ENCODE data around the gene CEMIP. TPM values are rescaled to one million over a fixed set of nuclear protein-coding genes. Genes with fewer than 3 reads are reported as not detected.

Gene CEMIP
- total and polyA plus RNA-seq, 2 of the 8 experiments (the other 6 are each of a cell fraction or from before 2014, with no cell fraction given) = 0.11 to 0.60 TPM

- FAIRE-seq (no peak), DNase-seq (ENCODE audit: low read depth in 1 of 2, low spot score in 2 of 2) (no peak)
- H2BK15ac ChIP-seq (ENCODE audit: low read length) = no peak overlapping the region
- POLR2A ChIA-PET (ENCODE audit: partially characterized antibody) = interaction anchor here (1.9 to 2.9 kb wide), 3 partner anchors 12 to 24 kb away, joined by 6 to 8 read pairs (median 7); no protein-coding TSS in a partner anchor
- H3K36me3 ChIP-seq (ENCODE audit: control insufficient read depth in 2 of 4, insufficient read depth in 4 of 4, low read length in 3 of 4) = no peaks in the 10 kb centered on the region; a peak in 1 of 8 replicates
- peak overlapping the region; percentile 62 for H3K18ac ChIP-seq (ENCODE audit: extremely low read depth, low read length)
- H4K8ac ChIP-seq (ENCODE audit: extremely low read depth, insufficient read depth, low read length) = peak overlapping the region; percentile 88; the same call in 1 of the 2 replicates
- peak overlapping the region; percentile 58 to 82 (median 73) for H3K9ac ChIP-seq (replicated peaks in 1 of 4; ENCODE audit: extremely low read depth in 1 of 4, low read depth in 3 of 4, low read length in 3 of 4)
- H4K5ac ChIP-seq (ENCODE audit: insufficient read length, low read depth, low read length) = no peak overlapping the region
- H3K79me2 ChIP-seq (ENCODE audit: control insufficient read depth in 1 of 2, insufficient read depth in 2 of 2, low read length in 2 of 2) = no peaks in the 10 kb centered on the region
- no peak overlapping the region for H2BK120ac ChIP-seq (replicated peaks; ENCODE audit: low read depth, low read length)
- no peak overlapping the region for H3K14ac ChIP-seq (ENCODE audit: insufficient read length)
- H3K27me3 ChIP-seq (replicated peaks in 1 of 4; ENCODE audit: control insufficient read depth in 3 of 4, extremely low read depth in 1 of 4, insufficient read depth in 3 of 4, low read length in 3 of 4) = peaks cover 0 to 12% (median 9%) of the 10 kb centered on the region in 4 experiments; a peak in 5 of 7 replicates
- peaks cover 2% of the 10 kb centered on the region; the same call in 1 of the 2 replicates for H3K79me1 ChIP-seq (ENCODE audit: low read depth, low read length)
- H3K23ac ChIP-seq (ENCODE audit: insufficient read length) = no peak overlapping the region
- H3K56ac ChIP-seq (replicated peaks; ENCODE audit: insufficient read length, low read depth, low read length) = no peak overlapping the region
- no peak overlapping the region for H2AK5ac ChIP-seq (ENCODE audit: low read depth, low read length)
- peaks cover 17% of the 10 kb centered on the region; the same call in 1 of the 2 replicates for H3K23me2 ChIP-seq (ENCODE audit: low read depth, low read length)
- peak overlapping the region; percentile 8 for H3K4ac ChIP-seq (replicated peaks; ENCODE audit: insufficient read length, low read depth, low read length)
- peaks cover 2 to 8% of the 10 kb centered on the region in 2 experiments for H4K20me1 ChIP-seq (replicated peaks in 1 of 2; ENCODE audit: control insufficient read depth in 1 of 2, insufficient read depth in 2 of 2, low read length in 2 of 2)
- CTCF ChIA-PET (ENCODE audit: partially characterized antibody) = interaction anchor here (0.6 kb wide), 1 partner anchor 450 kb away, joined by 3 read pairs; no protein-coding TSS in a partner anchor
- 13% methylated on average over 21 of the region's 21 CpGs; no CpG with 5 or more reads in 1 of the 2 experiments for WGBS, 2 experiments (ENCODE audit: extremely low coverage in 1 of 2, insufficient coverage in 1 of 2, insufficient read length in 1 of 2, insufficient replicate concordance in 2 of 2, low coverage in 1 of 2, low lambda C conversion rate in 2 of 2, missing lambda C conversion rate in 1 of 2)
- H3K4me3 ChIP-seq (ENCODE audit: extremely low read depth in 1 of 4, insufficient read depth in 2 of 4, low read depth in 3 of 4, low read length in 4 of 4) = peak overlapping the region; percentile 70 to 90 (median 81)
- no peak overlapping the region for H2BK20ac ChIP-seq (ENCODE audit: low read length)
- H4K91ac ChIP-seq (replicated peaks; ENCODE audit: insufficient read length, low read length) = peak overlapping the region; percentile 62
- peak overlapping the region; percentile 60; the same call in 1 of the 2 replicates for H3K27ac ChIP-seq (ENCODE audit: low read depth, low read length)
- TF ChIP-seq NRF1 (IDR thresholded peaks at IDR 0.05; ENCODE audit: low read depth, low read length) (no peak), KDM1A (IDR thresholded peaks at IDR 0.05; ENCODE audit: borderline replicate concordance, low read length) (peak; percentile 58; the same call in 1 of the 2 replicates), ATF2 (IDR thresholded peaks at IDR 0.05; ENCODE audit: low read length) (peak; percentile 49; the same call in 1 of the 2 replicates)
- peaks cover 0 to 8% (median 5%) of the 10 kb centered on the region in 4 experiments; a peak in 4 of 7 replicates for H3K4me1 ChIP-seq (replicated peaks in 1 of 4; ENCODE audit: control insufficient read depth in 3 of 4, insufficient read depth in 4 of 4, low read length in 3 of 4)
- H2AFZ ChIP-seq (ENCODE audit: low read length) = peak overlapping the region; percentile 87
- peak overlapping the region; percentile 65; the same call in 1 of the 2 replicates for H2BK12ac ChIP-seq (ENCODE audit: low read depth, low read length)
- peak overlapping the region; percentile 76 to 80 for H3K4me2 ChIP-seq (ENCODE audit: insufficient read depth in 1 of 2, low read depth in 2 of 2, low read length in 2 of 2)
- H3K9me3 ChIP-seq (ENCODE audit: insufficient read depth in 2 of 2, low read depth in 1 of 2, low read length in 1 of 2) = no peaks in the 10 kb centered on the region; a peak in 1 of 4 replicates
- no peak overlapping the region for H2BK5ac ChIP-seq (ENCODE audit: low read depth, low read length)
Measured at GRCh38 chr15:81000144-81000623, 221.0 kb downstream of the CEMIP start.
